Peyer's patch (tissue), 4 donors: ENCODE data around the gene U2AF1L4.

ENCODE experiments used
- POLR2A ChIP-seq, 2 donors: fragments of 450-650 bp; IDR thresholded peaks; one replicate each; pipeline ENCODE4 v1.5.1; 2017; ENCODE audit warnings: antibody characterized with exemption in 2 of 2, mild to moderate bottlenecking in 2 of 2, moderate library complexity in 2 of 2
- TF ChIP-seq, protein P1 (sequence below), 6 experiments: fragments of 450-650 bp in 4 of 6; fragments of 200-600 bp in 2 of 6; sonication (generic) in 1 of 6; IDR thresholded peaks; one replicate each; pipeline ENCODE4 v1.5.1; 2017 to 2019; ENCODE audit warnings: antibody characterized with exemption in 6 of 6, mild to moderate bottlenecking in 3 of 6, moderate library complexity in 1 of 6

DNA sequence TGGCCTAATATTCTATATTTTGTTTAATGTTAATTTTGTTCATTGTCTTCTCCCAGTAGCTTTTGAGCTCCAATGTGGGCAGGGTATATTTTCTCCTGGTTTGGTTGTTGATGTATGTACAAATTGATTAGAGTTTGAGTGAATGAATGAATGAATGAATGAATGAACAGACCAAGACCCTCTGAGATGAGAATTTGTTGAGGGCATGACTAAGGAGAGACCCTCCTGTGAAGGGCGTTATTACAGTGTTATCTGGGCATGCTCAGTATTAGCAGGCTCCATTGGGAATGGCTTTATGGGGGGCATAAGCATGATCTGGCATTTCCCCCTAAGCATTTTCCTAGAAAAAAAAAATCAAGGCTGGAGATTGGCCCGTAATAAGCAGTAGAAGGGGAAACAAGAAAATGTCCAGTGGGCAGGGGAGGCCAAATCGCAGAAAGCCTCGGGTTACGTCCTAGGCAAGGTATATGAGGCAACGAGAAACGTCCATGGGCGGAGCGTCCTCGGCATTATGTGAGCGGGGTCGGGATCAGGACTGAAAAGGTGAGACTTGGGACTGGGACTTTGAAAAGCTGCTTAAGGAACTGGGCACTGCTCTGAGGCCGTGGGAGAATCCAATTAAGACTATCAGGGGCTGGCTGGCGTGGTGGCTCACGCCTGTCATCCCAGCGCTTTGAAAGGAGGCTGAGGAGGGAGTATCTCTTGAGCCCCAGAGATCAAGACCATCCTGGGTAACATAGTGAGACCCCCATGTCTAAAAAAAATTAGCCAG is 29.2 kb upstream of the U2AF1L4 start:
- no peak for TF ChIP-seq POLR2A (IDR thresholded peaks at IDR 0.05)
- TF ChIP-seq, protein P1, sequence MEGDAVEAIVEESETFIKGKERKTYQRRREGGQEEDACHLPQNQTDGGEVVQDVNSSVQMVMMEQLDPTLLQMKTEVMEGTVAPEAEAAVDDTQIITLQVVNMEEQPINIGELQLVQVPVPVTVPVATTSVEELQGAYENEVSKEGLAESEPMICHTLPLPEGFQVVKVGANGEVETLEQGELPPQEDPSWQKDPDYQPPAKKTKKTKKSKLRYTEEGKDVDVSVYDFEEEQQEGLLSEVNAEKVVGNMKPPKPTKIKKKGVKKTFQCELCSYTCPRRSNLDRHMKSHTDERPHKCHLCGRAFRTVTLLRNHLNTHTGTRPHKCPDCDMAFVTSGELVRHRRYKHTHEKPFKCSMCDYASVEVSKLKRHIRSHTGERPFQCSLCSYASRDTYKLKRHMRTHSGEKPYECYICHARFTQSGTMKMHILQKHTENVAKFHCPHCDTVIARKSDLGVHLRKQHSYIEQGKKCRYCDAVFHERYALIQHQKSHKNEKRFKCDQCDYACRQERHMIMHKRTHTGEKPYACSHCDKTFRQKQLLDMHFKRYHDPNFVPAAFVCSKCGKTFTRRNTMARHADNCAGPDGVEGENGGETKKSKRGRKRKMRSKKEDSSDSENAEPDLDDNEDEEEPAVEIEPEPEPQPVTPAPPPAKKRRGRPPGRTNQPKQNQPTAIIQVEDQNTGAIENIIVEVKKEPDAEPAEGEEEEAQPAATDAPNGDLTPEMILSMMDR (IDR thresholded peaks at IDR 0.05): no peak
